H1 (cell line): Measurements from ENCODE around the gene SLC26A11. TPM values are rescaled to one million over a fixed set of nuclear protein-coding genes. Genes with fewer than 3 reads are reported as not detected.

ENCODE experiments used
- ATF3 ChIP-seq: IDR thresholded peaks from 2 replicates; pipeline ENCODE4 v1.6.1; 2011; ENCODE audit warnings: low read depth, mild to moderate bottlenecking, low read length; ENCODE audit not compliant: insufficient read depth
- CBX8 ChIP-seq: fragments of 300-800, 300-1000 bp; sonication (generic); IDR thresholded peaks from 2 replicates; pipeline ENCODE4 v1.7.1; 2016; ENCODE audit warnings: low read depth, low read length, borderline replicate concordance
- CHD7 ChIP-seq: fragments of 300-600 bp; sonication (generic); IDR thresholded peaks from 2 replicates; pipeline ENCODE4 v1.7.1; 2012; ENCODE audit warnings: low read length, moderate library complexity, mild to moderate bottlenecking, inconsistent platforms; ENCODE audit not compliant: insufficient replicate concordance
- CTBP2 ChIP-seq: IDR thresholded peaks from 2 replicates; pipeline ENCODE4 v1.7.0; 2011; ENCODE audit warnings: borderline replicate concordance, mild to moderate bottlenecking, moderate library complexity, mixed read lengths, low read length; ENCODE audit not compliant: insufficient read depth, insufficient read length
- POU5F1 ChIP-seq: IDR thresholded peaks from 2 replicates; pipeline ENCODE4 v1.6.1; 2011; ENCODE audit warnings: low read depth, mild to moderate bottlenecking, low read length, moderate library complexity
- SP1 ChIP-seq: IDR thresholded peaks from 2 replicates; pipeline ENCODE4 v1.6.1; 2011; ENCODE audit warnings: low read depth, low read length
- SP4 ChIP-seq: IDR thresholded peaks from 2 replicates; pipeline ENCODE4 v1.6.1; 2012; ENCODE audit warnings: low read length, inconsistent platforms
- SUZ12 ChIP-seq: fragments of 200-600 bp; sonication (generic); IDR thresholded peaks from 2 replicates; pipeline ENCODE4 v1.6.1; 2012; ENCODE audit warnings: mild to moderate bottlenecking, inconsistent platforms, low read length, moderate library complexity, mixed read lengths
- USF2 ChIP-seq: IDR thresholded peaks from 2 replicates; pipeline ENCODE4 v1.6.1; 2011; ENCODE audit warnings: low read length, improper control_type of control experiment
- YY1 ChIP-seq: IDR thresholded peaks from 2 replicates; pipeline ENCODE4 v1.6.1; 2011; ENCODE audit warnings: low read depth, mild to moderate bottlenecking, low read length
- ZNF274 ChIP-seq: IDR thresholded peaks from 2 replicates; pipeline ENCODE4 v1.7.0; 2012; ENCODE audit warnings: low read length, borderline replicate concordance; ENCODE audit errors: extremely low read depth
- polyA plus RNA-seq, 7 experiments: library from polyadenylated mRNA; depleted of rRNA in 3 of 7; stranded (reverse) in 5 of 7; unstranded in 2 of 7; fragments of >200 nt in 5 of 7; fragments of 200-250 nt in 2 of 7; gene quantifications; 1 replicate in 5 of 7; 2 replicates in 1 of 7; 4 replicates in 1 of 7; pipeline versions ENCODE4 v1.2.1 to v1.2.3, GENCODE V29; 2011 to 2013; ENCODE audit warnings: missing spikeins in 2 of 7, mixed read lengths in 2 of 7
- total RNA-seq: library from RNA; stranded (reverse); fragmentation: NEBNext Ultra II Directional; extraction: Animal tissue kit (Norgen Biotek cat#: 25700); gene quantifications from 2 replicates; pipeline ENCODE4 v1.2.1, GENCODE V29; 2021

Gene SLC26A11
- total and polyA plus RNA-seq, 2 of the 8 experiments (the other 6 are each of a cell fraction or from before 2014, with no cell fraction given), result 15.5 to 25.9 TPM

- TF ChIP-seq CHD7 (no peak), SP4 (no peak), SUZ12 (no peak), ATF3 (no peak), CBX8 (no peak), ZNF274 (no peak), POU5F1 (no peak), YY1 (no peak), CTBP2 (no peak), SP1 (no peak), USF2 (no peak)
Observed at GRCh38 chr17:80182845-80183223, 37.4 kb upstream of the SLC26A11 start (continued).
